ENCODE results near the gene KRT80.

The KRT80 gene

GRCh38 chr12:52152905-52153317 lies 38.9 kb downstream of the KRT80 start:
- DNase-seq (ENCODE audit: low read depth), result no peak

DNA sequence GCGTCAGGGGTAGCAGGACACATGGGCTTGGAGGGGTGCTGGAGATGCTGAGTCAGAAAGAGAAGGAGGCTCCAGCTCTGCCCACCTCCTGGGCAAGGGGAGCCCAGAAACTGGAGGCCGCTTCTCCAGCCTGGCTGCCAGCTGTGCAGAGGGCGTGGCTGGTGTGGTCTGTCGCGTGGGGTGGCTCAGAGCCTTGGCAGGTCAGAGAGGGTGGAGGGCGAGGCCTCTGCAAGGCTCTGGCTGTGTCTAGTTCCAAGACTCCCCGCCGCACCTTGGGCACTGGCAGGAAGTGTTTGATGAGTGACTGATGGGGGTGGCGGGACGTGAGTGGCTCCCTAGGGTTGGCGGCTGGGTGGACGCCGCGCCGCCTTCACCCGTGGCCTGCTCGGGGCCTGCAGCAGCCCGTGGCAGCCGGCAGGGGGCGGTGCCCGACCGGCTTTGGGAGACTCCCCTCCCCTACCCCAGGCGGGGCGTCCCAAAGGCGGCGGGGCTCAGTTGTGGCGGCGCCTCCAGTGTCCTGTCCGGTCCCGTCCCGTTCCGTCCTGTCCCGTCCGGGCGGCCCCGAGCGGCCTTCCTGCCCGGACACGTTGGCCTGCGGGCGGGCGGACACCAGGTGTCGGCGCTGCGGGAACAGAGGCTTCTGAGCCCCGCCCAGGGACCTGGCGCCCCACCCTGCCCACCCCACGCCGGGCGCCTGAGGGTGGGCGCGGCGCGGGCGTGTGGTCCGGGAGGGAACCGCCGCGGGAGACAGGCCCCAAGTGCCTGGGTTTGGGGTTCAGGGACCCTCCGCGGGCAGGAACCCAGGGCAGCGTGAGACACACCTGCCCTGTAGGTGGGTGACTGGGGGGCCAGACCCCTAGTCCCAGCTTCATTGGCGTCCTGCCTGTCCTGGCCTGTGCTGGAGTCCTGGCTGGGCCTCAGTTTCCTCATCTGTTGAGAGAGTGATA lies 39.7 kb downstream of the KRT80 start:
- DNase-seq (ENCODE audit: low read depth), result peak; percentile 27

GRCh38 chr12:52151153-52151836 lies 40.5 kb downstream of the KRT80 start:
- DNase-seq (ENCODE audit: low read depth), result no peak

GRCh38 chr12:52149651-52150241 lies 42.1 kb downstream of the KRT80 start:
- DNase-seq (ENCODE audit: low read depth), result no peak

DNA sequence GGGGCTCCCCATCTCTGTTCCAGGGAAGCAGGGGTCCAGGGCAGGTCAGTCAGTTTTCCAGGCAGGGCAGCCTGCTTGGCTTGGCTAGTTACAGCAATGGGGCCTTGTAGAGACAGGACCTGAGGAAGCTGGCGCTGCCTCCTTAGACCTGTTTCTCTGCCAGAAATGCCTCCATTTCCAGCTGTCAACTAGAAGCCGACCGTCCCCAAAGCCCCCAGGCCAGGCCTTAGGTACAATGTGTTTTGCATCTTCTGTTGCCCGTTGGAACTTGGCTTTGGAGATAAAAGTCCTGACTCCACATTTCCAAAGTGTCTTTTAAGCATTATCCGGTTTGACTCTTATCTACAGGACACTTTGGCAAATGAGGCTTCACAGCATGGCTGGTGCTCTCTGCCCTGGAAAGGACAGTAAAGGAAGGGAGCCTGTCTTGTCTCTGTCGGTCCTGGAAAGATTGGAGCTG lies 42.6 kb downstream of the KRT80 start:
- no peak for DNase-seq (ENCODE audit: low read depth)

- no peak for DNase-seq (ENCODE audit: low read depth)
Measured at GRCh38 chr12:52148464-52149181, 43.2 kb downstream of the KRT80 start.

DNA sequence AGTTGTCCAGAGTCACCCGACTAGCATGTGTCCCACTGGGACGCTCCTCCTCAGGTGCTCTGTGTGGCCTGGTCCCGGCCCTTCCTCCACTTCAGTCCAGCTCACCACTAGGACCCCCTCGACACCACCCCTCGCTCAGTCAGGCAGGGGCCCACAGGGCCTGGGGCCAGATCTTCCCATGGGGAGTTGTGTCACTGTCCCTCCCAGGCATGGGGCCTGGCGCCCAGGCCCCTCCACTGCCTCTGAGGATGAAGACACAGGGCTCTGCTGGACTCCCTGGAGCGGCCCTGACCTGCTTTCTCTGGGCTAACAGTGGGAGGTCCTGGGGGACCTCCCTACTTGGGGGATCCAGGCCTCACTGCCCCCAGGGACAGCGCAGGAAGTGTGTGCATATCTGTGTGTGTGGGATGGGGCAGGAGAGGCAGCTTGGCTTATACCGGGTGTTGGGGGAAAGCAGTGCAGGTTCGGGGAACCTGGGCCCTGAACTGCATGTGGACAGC lies 43.8 kb downstream of the KRT80 start:
- no peak for DNase-seq (ENCODE audit: low read depth)

- no peak for DNase-seq (ENCODE audit: low read depth)
Measured at GRCh38 chr12:52147367-52147963, 44.3 kb downstream of the KRT80 start.

- DNase-seq (ENCODE audit: low read depth), result no peak
Measured at GRCh38 chr12:52146822-52147366, 44.9 kb downstream of the KRT80 start.

DNA sequence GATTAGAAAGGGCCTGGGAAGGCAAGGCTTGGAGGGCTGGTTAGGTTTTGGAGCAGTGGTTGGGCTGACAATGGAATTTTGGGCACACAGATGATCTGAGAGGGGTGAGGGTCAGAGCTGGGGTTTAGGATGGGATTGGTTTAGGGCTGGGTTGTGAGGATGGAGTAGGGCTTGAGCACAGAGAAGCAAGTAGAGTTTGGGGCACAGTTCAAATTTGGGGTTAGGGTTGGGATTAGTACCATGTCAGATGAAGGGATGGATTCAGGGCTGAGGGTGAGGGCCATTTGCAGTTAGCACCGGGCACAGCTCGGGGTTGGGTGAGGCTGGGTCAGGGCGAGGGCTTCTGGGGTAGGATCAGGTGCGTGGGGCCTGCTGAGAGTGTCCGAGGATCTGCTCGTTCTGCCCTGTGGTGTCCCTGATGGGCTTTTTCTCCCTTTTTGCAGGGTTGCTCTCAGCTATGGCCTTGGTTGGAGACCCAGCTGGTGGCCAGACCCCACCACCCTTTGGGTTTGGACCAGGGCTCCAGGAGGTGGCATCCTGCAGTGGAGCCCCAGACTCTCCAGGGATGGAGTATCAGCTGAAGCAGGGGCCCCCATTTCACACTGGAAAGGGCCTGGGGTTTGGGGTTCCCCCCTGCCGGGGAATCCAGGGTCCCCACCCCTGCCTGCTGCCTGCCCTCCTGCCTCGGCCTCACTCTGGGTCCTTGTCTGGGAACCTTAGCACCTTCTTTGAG lies 45.6 kb downstream of the KRT80 start:
- DNase-seq (ENCODE audit: low read depth), result no peak

DNA sequence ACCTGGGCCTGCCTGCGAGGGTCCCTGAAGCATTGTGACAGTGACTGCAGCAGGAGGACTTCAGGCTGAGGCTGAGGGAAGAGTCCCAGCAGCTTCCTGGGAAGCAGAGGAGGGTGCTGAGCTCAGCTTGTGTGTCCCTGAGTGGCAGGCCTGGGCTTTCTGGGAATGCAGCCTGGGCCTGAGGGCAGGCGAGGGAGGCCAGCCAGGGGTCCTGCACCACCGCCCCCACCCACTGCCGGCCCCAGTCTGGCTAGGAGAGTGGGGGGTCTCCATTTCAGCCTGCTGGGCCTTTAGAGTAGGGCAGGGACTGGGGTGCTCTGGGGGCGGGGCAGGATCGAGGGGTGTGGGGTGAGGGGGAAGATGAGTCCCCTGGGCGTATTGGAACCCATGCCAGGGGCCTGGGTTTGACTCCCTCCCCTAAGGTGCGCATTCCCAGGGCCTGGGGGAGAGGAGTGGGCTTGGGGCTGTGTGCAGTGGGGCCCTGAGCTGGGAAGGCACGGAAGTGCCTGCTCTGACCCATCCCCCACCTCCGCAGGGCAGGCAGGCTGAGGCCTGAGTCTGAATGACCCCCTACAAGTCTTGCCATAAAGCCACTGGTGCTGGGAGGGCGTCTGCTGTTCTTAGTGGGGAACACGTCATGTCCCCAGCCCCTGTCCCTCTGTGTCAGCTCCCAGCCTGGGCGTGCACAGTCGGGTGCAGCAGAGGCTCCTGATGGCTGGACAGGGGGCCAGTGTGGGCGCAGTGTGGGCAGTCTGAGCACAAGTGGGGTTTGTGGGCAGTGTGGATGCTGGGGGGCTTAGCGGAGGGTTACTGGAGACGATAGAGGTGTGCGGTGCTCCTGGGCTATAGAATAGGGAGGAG lies 46.4 kb downstream of the KRT80 start:
- DNase-seq (ENCODE audit: low read depth), result no peak

DNA sequence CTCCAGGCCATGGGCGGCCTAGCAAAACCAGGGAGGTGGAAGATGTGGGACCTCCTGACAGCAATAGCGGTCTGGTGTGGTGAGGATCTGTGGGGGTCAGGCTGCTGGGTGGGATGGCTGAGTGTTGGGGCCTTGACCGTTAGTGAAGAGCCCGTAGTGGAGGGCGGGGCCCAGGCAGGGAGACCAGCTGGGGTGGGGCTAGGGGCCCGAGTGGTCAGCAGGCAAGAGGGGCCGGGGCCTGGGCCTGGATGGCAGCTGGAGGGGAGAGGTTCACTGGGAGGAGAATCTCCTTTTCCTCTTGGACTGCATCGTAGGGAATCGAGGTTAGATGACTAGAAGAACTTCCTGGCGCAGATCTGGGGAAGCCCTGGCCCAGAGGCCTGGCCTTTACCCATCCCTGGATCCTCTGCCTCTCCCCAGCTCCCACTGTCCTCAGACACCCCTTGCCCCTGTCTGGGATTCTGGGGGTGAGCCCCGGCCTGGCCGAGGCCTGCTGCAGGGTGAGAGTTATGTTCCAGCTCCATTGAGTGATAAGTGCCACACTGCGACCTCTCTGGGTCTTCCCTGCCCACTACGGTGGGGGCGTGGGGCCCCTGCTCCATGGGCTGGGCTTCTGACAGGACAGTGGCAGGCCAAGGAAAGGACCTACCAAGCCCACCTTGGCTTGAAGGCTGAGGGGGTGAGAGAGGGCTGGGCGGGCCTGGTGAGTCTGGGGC lies 47.1 kb downstream of the KRT80 start:
- DNase-seq (ENCODE audit: low read depth), result no peak

GRCh38 chr12:52142431-52142830 lies 49.4 kb downstream of the KRT80 start:
- DNase-seq (ENCODE audit: low read depth), result no peak

- no peak for DNase-seq (ENCODE audit: low read depth)
Measured at GRCh38 chr12:52141875-52142274, 49.9 kb downstream of the KRT80 start.

GRCh38 chr12:52141306-52141705 lies 50.5 kb downstream of the KRT80 start:
- DNase-seq (ENCODE audit: low read depth), result no peak

- no peak for DNase-seq (ENCODE audit: low read depth)
Measured at GRCh38 chr12:52139579-52140062, 52.2 kb downstream of the KRT80 start.

GRCh38 chr12:52139147-52139546 lies 52.7 kb downstream of the KRT80 start:
- DNase-seq (ENCODE audit: low read depth), result no peak

GRCh38 chr12:52137746-52138145 lies 54.1 kb downstream of the KRT80 start:
- no peak for DNase-seq (ENCODE audit: low read depth)

DNA sequence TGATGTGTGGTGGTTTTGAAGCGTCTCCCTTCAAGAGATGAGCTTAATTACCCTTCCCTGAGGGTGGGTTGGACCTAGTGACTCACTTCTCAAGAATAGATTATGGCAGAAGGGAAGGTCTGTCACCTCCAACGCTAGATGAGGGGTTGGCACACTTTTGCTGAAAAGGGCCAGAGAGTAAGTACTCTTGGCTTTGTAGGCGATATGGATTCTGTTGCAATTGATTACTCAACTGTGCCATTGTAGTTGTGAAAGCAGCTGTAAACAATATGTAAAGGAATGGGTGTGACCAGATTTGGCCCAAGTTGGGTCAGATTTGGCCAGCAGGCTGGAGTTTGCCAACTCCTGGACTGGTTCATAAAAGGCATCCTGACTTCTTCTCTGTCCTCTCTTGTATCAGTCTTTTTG lies 59.1 kb downstream of the KRT80 start:
- DNase-seq (ENCODE audit: low read depth), result no peak
